ENCODE results near the gene ADAMTS8. TPM values are rescaled to one million over a fixed set of nuclear protein-coding genes. Genes with fewer than 3 reads are reported as not detected.

The ADAMTS8 gene
- total and polyA plus RNA-seq, 9 of the 15 experiments (the other 6 are each of a cell fraction or from before 2014, with no cell fraction given), result not detected

- WGBS (ENCODE audit: insufficient coverage, low coverage, missing lambda C conversion rate), result 0% methylated on average over 6 of the region's 11 CpGs
- ATAC-seq (no peak), FAIRE-seq (no peak), DNase-seq (ENCODE audit: extremely low read depth in 1 of 4, low spot score in 3 of 4) (no peak)
- Histone ChIP-seq H3K4me3 (no peak overlapping the region), H3K79me2 (ENCODE audit: control insufficient read depth, insufficient read depth, low read length) (no peaks in the 10 kb centered on the region), H4K20me1 (replicated peaks; ENCODE audit: control insufficient read depth, insufficient read depth, low read length) (peaks cover 6% of the 10 kb centered on the region; the same call in 1 of the 2 replicates), H3K27ac (ENCODE audit: extremely low read depth, low read depth, low read length) (no peak overlapping the region), H3K9me3 (replicated peaks; ENCODE audit: control insufficient read depth, insufficient read depth, low read depth, low read length) (no peaks in the 10 kb centered on the region), H3K4me1 (replicated peaks in 1 of 2; ENCODE audit: control insufficient read depth in 2 of 2, insufficient read depth in 2 of 2, low read length in 2 of 2) (peaks cover 0 to 7% of the 10 kb centered on the region in 2 experiments; a peak in 1 of 5 replicates), H3K27me3 (ENCODE audit: control insufficient read depth in 2 of 2, insufficient read depth in 2 of 2, low read length in 2 of 2) (peaks cover 52 to 87% of the 10 kb centered on the region in 2 experiments), H3K9ac (ENCODE audit: insufficient read depth in 1 of 2, low read depth in 2 of 2, low read length in 2 of 2) (no peak overlapping the region), H3K36me3 (ENCODE audit: control insufficient read depth, insufficient read depth, low read length) (no peaks in the 10 kb centered on the region), H3K4me2 (ENCODE audit: insufficient read depth, low read length) (no peak overlapping the region), H2AFZ (ENCODE audit: low read depth, low read length) (no peak overlapping the region), H3K9me1 (ENCODE audit: control insufficient read depth, insufficient read depth, low read length) (no peaks in the 10 kb centered on the region)
- BruUV-seq (replicated peaks), result no TSS peak
- in situ Hi-C loops (cut with MboI), result no loop called here
- ChIA-PET CTCF (ENCODE audit: low intra/inter-chr PET ratio) (no interaction called here), POLR2A (interaction anchor here (1.1 kb wide), 1 partner anchor 407 kb away, joined by 3 read pairs; no protein-coding TSS in a partner anchor)
- no peak for TF ChIP-seq CSDE1 (IDR thresholded peaks at IDR 0.05)
- TF ChIP-seq ELK1 (CRISPR knock-in tag; IDR thresholded peaks at IDR 0.05), result no peak
- TF ChIP-seq ZNF23 (CRISPR knock-in tag; IDR thresholded peaks at IDR 0.05), result no peak
- no peak for TF ChIP-seq MLX (CRISPR knock-in tag; conservative IDR thresholded peaks at IDR 0.05)
- no peak for TF ChIP-seq TBP (optimal IDR thresholded peaks at IDR 0.05; ENCODE audit: low read depth, low read length)
- TF ChIP-seq ZNF24 (IDR thresholded peaks at IDR 0.05), result no peak
- no peak for TF ChIP-seq HDAC6 (IDR thresholded peaks at IDR 0.05; ENCODE audit: low read depth, low read length)
- no peak for TF ChIP-seq ZBTB17 (CRISPR knock-in tag; IDR thresholded peaks at IDR 0.05)
- TF ChIP-seq TCF7 (IDR thresholded peaks at IDR 0.05; ENCODE audit: borderline replicate concordance), result no peak
- TF ChIP-seq CTCF (IDR thresholded peaks at IDR 0.05 in 2 of 3, conservative IDR thresholded peaks at IDR 0.05 in 1 of 3; ENCODE audit: insufficient read depth in 2 of 3, low read depth in 1 of 3, low read length in 3 of 3), result no peak
- no peak for TF ChIP-seq IRF9 (tag; IDR thresholded peaks at IDR 0.05)
- intact Hi-C loops (cut with micrococcal nuclease), result no loop called here
Measured at GRCh38 chr11:130416906-130417305, 11.5 kb downstream of the ADAMTS8 start.
